Cardiac muscle cell (in vitro differentiated cells and primary cell): ENCODE measurements around the gene USP4. TPM values are rescaled to one million over a fixed set of nuclear protein-coding genes. Genes with fewer than 3 reads are reported as not detected.
A peak's percentile ranks its signal among the peaks of the same experiment; 100 is the strongest.

Experiments used
- DNase-seq, 2 donors: peaks; one replicate each; pipeline versions ENCODE4 v3.0.0 to v3.0.0-alpha.2; 2010 to 2017; ENCODE audit warnings: low read depth in 1 of 2, low spot score in 1 of 2
- H3K27ac ChIP-seq: fragments of 200-600 bp; sonication (generic); 2 replicates; pipeline ENCODE4 v1.5.1; 2016
- H3K27me3 ChIP-seq: fragments of 200-600 bp; sonication (generic); 2 replicates; pipeline ENCODE4 v1.6.0; 2016; ENCODE audit warnings: control low read depth
- H3K36me3 ChIP-seq: fragments of 200-600 bp; sonication (generic); 2 replicates; pipeline ENCODE4 v1.5.1; 2016; ENCODE audit warnings: control low read depth
- H3K4me1 ChIP-seq: fragments of 200-600 bp; sonication (generic); 2 replicates; pipeline ENCODE4 v1.8.1; 2017; ENCODE audit warnings: low read depth, mild to moderate bottlenecking, mixed run types
- H3K4me3 ChIP-seq: fragments of 200-600 bp; sonication (generic); 2 replicates; pipeline ENCODE4 v1.5.1; 2016; ENCODE audit warnings: mild to moderate bottlenecking
- H3K9me3 ChIP-seq: fragments of 200-600 bp; sonication (generic); 2 replicates; pipeline ENCODE4 v1.5.1; 2017; ENCODE audit warnings: low read depth, mild to moderate bottlenecking, control low read depth
- CTCF ChIP-seq: IDR thresholded peaks from 2 replicates; pipeline ENCODE4 v1.5.1; 2012; ENCODE audit warnings: low read depth, mild to moderate bottlenecking, low read length
- polyA plus RNA-seq: library from polyadenylated mRNA; unstranded; fragments of >200 nt; fragmentation: Nextera tagmentation; extraction: Ambion mirVana; gene quantifications from 2 replicates; pipeline ENCODE4 v1.2.1, GENCODE V29; 2016
- total RNA-seq: library from RNA; depleted of rRNA; stranded (reverse); fragments of >200 nt; gene quantifications from 2 replicates; pipeline ENCODE4 v1.2.3, GENCODE V29; 2016

USP4 gene
- total and polyA plus RNA-seq, 2 experiments from 2014 or later: 22.7 to 30.1 TPM

- H3K27me3 ChIP-seq: no peaks in the 10 kb centered on the region
These were observed 3.3 kb upstream of the USP4 start for GRCh38 chr3:49343163-49343562.

GRCh38 chr3:49341996-49342395 lies 2.1 kb upstream of the USP4 start:
- Histone ChIP-seq H3K27ac (no peak overlapping the region), H3K9me3 (no peaks in the 10 kb centered on the region), H3K27me3 (no peaks in the 10 kb centered on the region), H3K4me3 (no peak overlapping the region), H3K36me3 (no peaks in the 10 kb centered on the region), H3K4me1 (peaks cover 7% of the 10 kb centered on the region)
- no peak for TF ChIP-seq CTCF
- no peak for DNase-seq

More at GRCh38 chr3:49343163-49343562, 3.3 kb upstream of the USP4 start:
- Histone ChIP-seq H3K9me3 (no peaks in the 10 kb centered on the region), H3K36me3 (no peaks in the 10 kb centered on the region), H3K4me1 (peaks cover 7% of the 10 kb centered on the region), H3K4me3 (no peak overlapping the region), H3K27ac (no peak overlapping the region)
- DNase-seq: no peak
- TF ChIP-seq CTCF: no peak

- H3K4me1 ChIP-seq: peaks cover 7% of the 10 kb centered on the region
- H3K36me3 ChIP-seq: peaks cover 9% of the 10 kb centered on the region
- H3K9me3 ChIP-seq: no peaks in the 10 kb centered on the region
- no peak for TF ChIP-seq CTCF
- H3K27ac ChIP-seq: peak overlapping the region; percentile 81
- DNase-seq: no peak
- H3K4me3 ChIP-seq: peak overlapping the region; percentile 61
- no peaks in the 10 kb centered on the region for H3K27me3 ChIP-seq
These were observed 292 bp downstream of the USP4 start for GRCh38 chr3:49339581-49339940.

GRCh38 chr3:49333916-49334633 lies 5.8 kb downstream of the USP4 start:
- Histone ChIP-seq H3K9me3 (no peaks in the 10 kb centered on the region), H3K27ac (no peak overlapping the region), H3K27me3 (no peaks in the 10 kb centered on the region), H3K4me1 (peaks cover 1% of the 10 kb centered on the region), H3K4me3 (no peak overlapping the region), H3K36me3 (peaks cover 28% of the 10 kb centered on the region)
- no peak for DNase-seq
- no peak for TF ChIP-seq CTCF

- DNase-seq: peak in 1 of 2 donors; percentile 36
- Histone ChIP-seq H3K27ac (no peak overlapping the region), H3K4me1 (no peaks in the 10 kb centered on the region), H3K4me3 (no peak overlapping the region), H3K9me3 (no peaks in the 10 kb centered on the region), H3K27me3 (no peaks in the 10 kb centered on the region), H3K36me3 (peaks cover 28% of the 10 kb centered on the region)
- no peak for TF ChIP-seq CTCF
These were observed 6.8 kb downstream of the USP4 start for GRCh38 chr3:49333091-49333490.
